IPS DF 6.9 (cell line): ENCODE results near the gene EXOC4.
"Not testable (repeated sequence)": the region's sequence is repeated elsewhere in the genome, so short reads cannot be mapped to it uniquely, and the experiment has no call there.

Experiments used
- DNase-seq: peaks from one replicate; pipeline ENCODE4 v3.0.0-alpha.2; 2013; ENCODE audit warnings: low read depth, low spot score
- H3K27ac ChIP-seq: one replicate; pipeline ENCODE4 v1.5.1; 2013; ENCODE audit warnings: low read length, control low read depth
- H3K27me3 ChIP-seq: 2 replicates; pipeline ENCODE4 v1.6.1; 2013; ENCODE audit warnings: mild to moderate bottlenecking, low read length; ENCODE audit not compliant: control insufficient read depth, insufficient read depth
- H3K36me3 ChIP-seq: 2 replicates; pipeline ENCODE4 v1.6.1; 2013; ENCODE audit warnings: low read length; ENCODE audit not compliant: control insufficient read depth, insufficient read depth
- H3K4me1 ChIP-seq: 2 replicates; pipeline ENCODE4 v1.6.1; 2013; ENCODE audit warnings: low read length; ENCODE audit not compliant: control insufficient read depth, insufficient read depth
- H3K4me3 ChIP-seq: 2 replicates; pipeline ENCODE4 v1.5.1; 2013; ENCODE audit warnings: mild to moderate bottlenecking, low read length
- H3K9me3 ChIP-seq: 2 replicates; pipeline ENCODE4 v1.6.1; 2013; ENCODE audit warnings: low read length, inconsistent platforms; ENCODE audit not compliant: control insufficient read depth, insufficient read depth
- WGBS: extraction: QIAGEN DNeasy Blood & Tissue Kit; methylation state at CpG from one replicate; pipeline ENCODE4 v1.1.7; 2013; ENCODE audit warnings: mixed read lengths, missing lambda C conversion rate; ENCODE audit not compliant: insufficient read length, insufficient coverage; 5-methylcytosine and 5-hydroxymethylcytosine counted together

The EXOC4 gene

GRCh38 chr7:133619491-133619890 is 366.6 kb downstream of the EXOC4 start:
- WGBS = no CpG with 5 or more reads among the region's 2 CpGs
- no peaks in the 10 kb centered on the region for H3K4me1 ChIP-seq
- no peak overlapping the region for H3K4me3 ChIP-seq
- H3K27ac ChIP-seq = no peak overlapping the region
- no peaks in the 10 kb centered on the region for H3K27me3 ChIP-seq
- DNase-seq = no peak
- H3K9me3 ChIP-seq = no peaks in the 10 kb centered on the region
- H3K36me3 ChIP-seq = no peaks in the 10 kb centered on the region

- Histone ChIP-seq H3K4me3 (no peak overlapping the region), H3K27me3 (no peaks in the 10 kb centered on the region), H3K4me1 (no peaks in the 10 kb centered on the region), H3K9me3 (no peaks in the 10 kb centered on the region), H3K27ac (no peak overlapping the region), H3K36me3 (no peaks in the 10 kb centered on the region)
- no CpG with 5 or more reads among the region's 1 CpG for WGBS
- no peak for DNase-seq
Observed at GRCh38 chr7:133623721-133624120, 370.8 kb downstream of the EXOC4 start.

GRCh38 chr7:133625046-133625445 is 372.2 kb downstream of the EXOC4 start:
- WGBS = no CpG with 5 or more reads among the region's 3 CpGs

GRCh38 chr7:133629701-133630100 is 376.8 kb downstream of the EXOC4 start:
- Histone ChIP-seq H3K27me3 (no peaks in the 10 kb centered on the region), H3K27ac (no peak overlapping the region), H3K36me3 (no peaks in the 10 kb centered on the region), H3K9me3 (no peaks in the 10 kb centered on the region), H3K4me1 (no peaks in the 10 kb centered on the region), H3K4me3 (no peak overlapping the region)
- no CpG with 5 or more reads among the region's 5 CpGs for WGBS
- no peak for DNase-seq

More at GRCh38 chr7:133625046-133625445, 372.2 kb downstream of the EXOC4 start:
- no peak for DNase-seq
- no peaks in the 10 kb centered on the region for H3K4me1 ChIP-seq
- no peak overlapping the region for H3K27ac ChIP-seq
- H3K27me3 ChIP-seq = no peaks in the 10 kb centered on the region
- no peak overlapping the region for H3K4me3 ChIP-seq
- H3K9me3 ChIP-seq = no peaks in the 10 kb centered on the region
- H3K36me3 ChIP-seq = no peaks in the 10 kb centered on the region

- Histone ChIP-seq H3K4me1 (no peaks in the 10 kb centered on the region), H3K27ac (no peak overlapping the region), H3K9me3 (no peaks in the 10 kb centered on the region), H3K36me3 (no peaks in the 10 kb centered on the region), H3K27me3 (no peaks in the 10 kb centered on the region), H3K4me3 (no peak overlapping the region)
- no CpG with 5 or more reads among the region's 2 CpGs for WGBS
- no peak for DNase-seq
Observed at GRCh38 chr7:133633055-133633454, 380.2 kb downstream of the EXOC4 start.

GRCh38 chr7:133635541-133635940 is 382.7 kb downstream of the EXOC4 start:
- Histone ChIP-seq H3K27ac (no peak overlapping the region), H3K36me3 (no peaks in the 10 kb centered on the region), H3K9me3 (no peaks in the 10 kb centered on the region), H3K27me3 (no peaks in the 10 kb centered on the region), H3K4me1 (no peaks in the 10 kb centered on the region), H3K4me3 (no peak overlapping the region)
- no peak for DNase-seq
- no CpG with 5 or more reads among the region's 1 CpG for WGBS

- H3K27me3 ChIP-seq = no peaks in the 10 kb centered on the region
- no peaks in the 10 kb centered on the region for H3K4me1 ChIP-seq
- H3K9me3 ChIP-seq = no peaks in the 10 kb centered on the region
- no peak overlapping the region for H3K27ac ChIP-seq
- DNase-seq = no peak
- H3K4me3 ChIP-seq = no peak overlapping the region
- no peaks in the 10 kb centered on the region for H3K36me3 ChIP-seq
- no CpG with 5 or more reads among the region's 5 CpGs for WGBS
Observed at GRCh38 chr7:133638857-133639256, 386.0 kb downstream of the EXOC4 start.

- H3K9me3 ChIP-seq = no peaks in the 10 kb centered on the region
- no peaks in the 10 kb centered on the region for H3K27me3 ChIP-seq
- H3K4me3 ChIP-seq = no peak overlapping the region
- DNase-seq = no peak
- no peaks in the 10 kb centered on the region for H3K36me3 ChIP-seq
- no CpG with 5 or more reads among the region's 2 CpGs for WGBS
- H3K4me1 ChIP-seq = no peaks in the 10 kb centered on the region
- no peak overlapping the region for H3K27ac ChIP-seq
Observed at GRCh38 chr7:133641436-133641835, 388.6 kb downstream of the EXOC4 start.

- Histone ChIP-seq H3K27ac (no peak overlapping the region), H3K9me3 (no peaks in the 10 kb centered on the region), H3K4me1 (no peaks in the 10 kb centered on the region), H3K36me3 (no peaks in the 10 kb centered on the region), H3K27me3 (no peaks in the 10 kb centered on the region), H3K4me3 (no peak overlapping the region)
- DNase-seq = no peak
- WGBS = no CpG with 5 or more reads among the region's 2 CpGs
Observed at GRCh38 chr7:133642907-133643306, 390.0 kb downstream of the EXOC4 start.

GRCh38 chr7:133643652-133644051 is 390.8 kb downstream of the EXOC4 start:
- not testable (repeated sequence) for H3K36me3 ChIP-seq, H3K4me3 ChIP-seq, H3K27me3 ChIP-seq, H3K4me1 ChIP-seq, H3K9me3 ChIP-seq, DNase-seq, H3K27ac ChIP-seq
- no CpG with 5 or more reads among the region's 5 CpGs for WGBS

GRCh38 chr7:133645884-133646391 is 393.1 kb downstream of the EXOC4 start:
- no peak for DNase-seq
- Histone ChIP-seq H3K27me3 (no peaks in the 10 kb centered on the region), H3K4me1 (no peaks in the 10 kb centered on the region), H3K27ac (no peak overlapping the region), H3K36me3 (no peaks in the 10 kb centered on the region), H3K4me3 (no peak overlapping the region), H3K9me3 (no peaks in the 10 kb centered on the region)
- WGBS = no CpG with 5 or more reads among the region's 2 CpGs
